ENCODE results near the gene SH3BP4.

Gene SH3BP4

DNA sequence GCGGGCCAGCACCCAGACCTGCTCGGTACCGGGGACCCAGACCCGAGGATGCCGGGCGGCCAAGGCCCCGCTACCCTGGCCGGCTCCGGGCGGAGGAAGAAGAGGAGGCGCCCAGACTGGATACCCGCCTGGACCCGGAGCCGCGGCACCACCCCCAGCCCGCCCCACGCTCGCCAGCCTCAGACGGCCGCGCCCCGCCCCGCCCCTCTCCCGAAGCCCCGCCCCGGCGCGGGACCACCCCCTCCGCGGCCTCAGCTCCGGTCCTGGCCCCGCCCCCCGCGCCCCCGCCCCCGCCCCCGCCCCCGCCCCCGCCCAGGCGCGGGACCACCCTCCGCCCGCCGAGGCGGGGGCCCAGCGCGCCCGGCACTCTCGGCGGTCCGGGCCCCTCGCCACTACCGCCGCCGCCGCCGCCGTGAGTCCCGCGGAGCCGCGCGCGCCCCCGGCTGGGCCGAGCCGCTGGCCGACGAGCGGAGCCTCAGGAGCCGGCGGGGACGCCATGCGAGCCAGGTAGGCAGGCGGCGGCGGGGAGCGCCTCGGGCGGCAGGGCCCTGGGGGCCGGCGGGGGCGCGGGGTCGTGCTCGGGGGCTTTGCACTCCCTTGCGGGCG, at the start of gene SH3BP4:
Gene SH3BP4, plus strand, starts transcription at position 354 of the 606 bp plus-strand sequence. CDS start 82,986 bp downstream, outside the sequence.
- DNase-seq (ENCODE audit: low read depth in 2 of 2): peak; percentile 2 to 48

DNA sequence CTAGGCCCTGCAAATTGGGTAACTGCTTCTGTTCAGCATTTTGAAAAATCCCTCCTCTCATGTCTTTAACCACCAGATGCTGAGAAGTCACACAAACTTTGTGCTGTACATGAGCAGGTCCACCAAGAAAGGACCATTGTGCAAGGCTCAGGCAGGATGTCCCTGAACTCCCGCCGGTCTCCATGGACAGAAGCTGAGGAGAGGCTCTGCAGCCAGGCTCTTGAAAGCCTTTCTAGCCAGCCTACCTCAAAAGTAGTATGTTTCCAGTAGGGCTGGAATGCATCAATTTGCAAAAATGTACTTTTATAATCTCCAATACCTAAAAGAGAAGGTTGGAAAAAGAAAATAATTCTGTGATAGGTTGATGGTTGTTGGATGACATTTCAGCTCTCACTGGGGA, 47.0 kb upstream of the SH3BP4 start:
- no peak for DNase-seq (ENCODE audit: low read depth in 2 of 2)

GRCh38 chr2:234905547-234906265, 46.1 kb upstream of the SH3BP4 start:
- DNase-seq (ENCODE audit: low read depth in 2 of 2): no peak

DNA sequence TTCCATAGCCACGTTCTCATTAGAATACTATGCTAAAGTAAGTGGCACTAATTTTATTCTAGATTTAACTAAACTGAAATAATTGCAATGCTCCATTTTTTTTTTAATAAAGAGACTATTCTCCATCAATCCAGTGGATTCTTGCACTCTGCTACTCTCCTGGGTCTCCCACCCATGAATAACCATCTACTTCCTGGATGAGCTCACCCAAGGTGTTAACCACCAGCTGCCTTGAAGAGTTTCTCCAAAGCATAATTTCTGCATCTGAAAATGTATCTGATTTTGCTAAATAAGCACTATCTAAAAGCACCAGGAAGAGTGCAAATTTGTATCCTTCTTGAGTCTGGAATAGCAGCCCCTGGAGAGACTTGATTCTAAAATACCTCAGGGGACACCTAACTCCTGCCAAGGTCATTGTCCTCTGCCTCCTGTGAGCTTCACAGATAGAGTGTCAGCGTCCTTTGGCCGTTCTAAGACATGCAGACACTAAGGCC, 41.6 kb upstream of the SH3BP4 start:
- no peak for DNase-seq (ENCODE audit: low read depth in 2 of 2)

DNA sequence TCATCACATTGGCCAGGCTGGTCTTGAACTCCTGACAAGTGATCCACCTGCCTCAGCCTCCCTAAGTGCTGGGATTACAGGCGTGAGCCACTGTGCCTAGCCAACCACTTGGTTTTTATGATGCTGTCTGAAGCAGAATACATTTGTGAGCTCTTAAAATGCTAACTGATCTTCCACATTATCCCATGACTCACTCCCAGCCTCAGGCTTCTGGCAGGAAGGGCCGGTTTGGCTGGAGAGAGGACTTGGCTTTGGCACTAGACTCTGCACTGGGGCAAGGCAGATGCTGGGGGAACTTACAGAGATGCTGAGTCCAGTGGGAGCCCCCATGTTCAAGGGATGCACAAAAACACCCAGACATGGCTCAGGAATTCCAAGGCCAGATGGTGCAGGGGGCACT, 40.5 kb upstream of the SH3BP4 start:
- no peak for DNase-seq (ENCODE audit: low read depth in 2 of 2)

- no peak for DNase-seq (ENCODE audit: low read depth in 2 of 2)
Observed at GRCh38 chr2:234912437-234912836, 39.4 kb upstream of the SH3BP4 start.

- no peak for DNase-seq (ENCODE audit: low read depth in 2 of 2)
Observed at GRCh38 chr2:234913208-234913626, 38.6 kb upstream of the SH3BP4 start.

DNA sequence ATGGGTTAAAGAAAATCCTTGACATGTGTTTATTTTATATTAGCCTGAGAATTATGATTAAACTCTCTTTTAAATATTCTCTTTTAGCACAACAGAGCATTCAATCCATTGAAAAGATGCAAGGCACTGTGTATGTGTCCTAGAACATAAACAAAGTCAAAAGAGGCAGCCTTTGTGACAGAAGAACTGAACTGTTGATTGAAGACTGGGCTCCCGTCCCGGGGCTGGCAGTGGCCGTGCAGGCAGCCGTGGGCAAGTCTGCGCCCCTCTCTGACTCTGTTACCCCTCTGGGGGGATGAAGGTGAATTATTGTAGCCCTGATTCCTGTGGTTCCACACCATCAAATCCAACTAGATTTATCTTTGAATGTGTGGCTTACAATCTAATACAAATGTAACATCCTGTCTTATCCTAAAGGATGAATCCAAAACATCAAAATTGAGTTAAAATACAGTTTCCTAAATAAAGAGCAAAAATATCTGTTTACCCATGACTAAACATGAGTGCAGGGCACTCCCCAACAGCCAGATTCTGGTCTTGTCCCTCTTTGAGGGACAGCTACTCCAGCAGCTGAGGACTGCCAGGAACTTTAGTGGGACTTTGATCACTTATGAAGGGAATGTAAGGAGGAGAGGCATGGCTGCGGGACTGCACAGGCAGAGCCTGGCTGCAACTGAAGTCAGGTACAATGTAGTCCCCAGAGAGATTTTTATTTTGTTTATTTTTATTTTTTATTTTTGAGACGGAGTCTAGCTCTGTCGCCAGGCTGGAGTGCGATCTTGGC, 37.3 kb upstream of the SH3BP4 start:
- DNase-seq (ENCODE audit: low read depth in 2 of 2): no peak

GRCh38 chr2:234916674-234917073, 35.1 kb upstream of the SH3BP4 start:
- no peak for DNase-seq (ENCODE audit: low read depth in 2 of 2)

- DNase-seq (ENCODE audit: low read depth in 2 of 2): no peak
Observed at GRCh38 chr2:234917211-234917975, 34.4 kb upstream of the SH3BP4 start.

GRCh38 chr2:234919711-234920110, 32.1 kb upstream of the SH3BP4 start:
- no peak for DNase-seq (ENCODE audit: low read depth in 2 of 2)

DNA sequence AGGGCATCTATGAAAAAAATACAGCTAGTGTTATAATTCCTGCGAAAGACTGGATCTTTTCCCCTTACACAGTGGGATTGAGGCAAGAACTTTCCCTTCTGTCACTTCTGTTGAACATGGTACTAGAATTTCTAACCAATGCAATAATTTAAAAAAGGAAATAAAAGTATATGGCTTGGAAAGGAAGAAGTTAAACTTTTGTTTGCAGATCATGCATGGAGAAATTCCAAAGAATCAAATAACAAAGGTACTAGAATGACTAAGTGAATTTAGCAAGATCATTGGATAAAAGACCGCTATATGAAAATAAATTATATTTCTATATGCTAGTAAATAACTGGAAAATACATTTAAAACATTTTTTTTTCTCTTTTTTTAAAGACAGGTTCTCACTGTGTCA, 31.0 kb upstream of the SH3BP4 start:
- DNase-seq (ENCODE audit: low read depth in 2 of 2): no peak

DNA sequence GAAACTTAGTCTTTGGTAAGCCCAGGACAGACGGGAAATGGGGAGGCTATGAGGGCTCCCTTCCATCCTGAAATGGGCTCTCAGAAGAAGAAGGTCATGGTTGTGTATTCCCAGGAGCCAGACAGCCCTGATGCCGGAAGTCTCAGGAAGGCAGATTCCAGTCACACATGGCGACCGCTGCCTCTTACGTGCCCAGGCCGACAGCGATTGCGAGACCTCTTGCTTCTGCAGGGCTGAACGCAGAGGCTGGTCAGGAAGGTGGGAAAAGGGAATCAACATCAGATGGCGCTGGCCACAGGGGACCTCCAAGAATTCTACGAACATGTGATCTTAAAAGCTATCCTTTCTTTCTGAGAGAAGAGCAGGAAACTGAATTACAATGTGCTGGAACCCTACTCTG, 22.8 kb upstream of the SH3BP4 start:
- no peak for DNase-seq (ENCODE audit: low read depth in 2 of 2)

DNA sequence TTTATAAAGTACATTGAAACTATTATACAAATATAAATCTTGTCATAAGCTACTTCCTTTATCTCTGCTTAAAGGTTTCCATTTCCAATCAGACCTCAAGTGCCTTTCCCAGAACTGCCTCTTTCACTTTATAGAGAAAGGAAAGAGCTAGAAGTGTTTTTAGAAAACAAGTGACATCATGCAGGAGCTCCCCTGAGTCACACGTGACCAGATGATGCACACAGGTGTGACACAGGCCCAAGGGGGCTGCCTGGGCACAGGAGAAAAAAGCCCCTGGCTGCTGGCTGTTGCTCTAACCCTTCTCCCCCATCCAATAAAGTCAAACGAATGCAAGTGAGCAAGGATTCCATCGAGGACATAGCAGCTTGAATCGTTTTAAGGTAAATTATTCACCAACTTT, 21.4 kb upstream of the SH3BP4 start:
- no peak for DNase-seq (ENCODE audit: low read depth in 2 of 2)

GRCh38 chr2:234931371-234931770, 20.4 kb upstream of the SH3BP4 start:
- no peak for DNase-seq (ENCODE audit: low read depth in 2 of 2)

DNA sequence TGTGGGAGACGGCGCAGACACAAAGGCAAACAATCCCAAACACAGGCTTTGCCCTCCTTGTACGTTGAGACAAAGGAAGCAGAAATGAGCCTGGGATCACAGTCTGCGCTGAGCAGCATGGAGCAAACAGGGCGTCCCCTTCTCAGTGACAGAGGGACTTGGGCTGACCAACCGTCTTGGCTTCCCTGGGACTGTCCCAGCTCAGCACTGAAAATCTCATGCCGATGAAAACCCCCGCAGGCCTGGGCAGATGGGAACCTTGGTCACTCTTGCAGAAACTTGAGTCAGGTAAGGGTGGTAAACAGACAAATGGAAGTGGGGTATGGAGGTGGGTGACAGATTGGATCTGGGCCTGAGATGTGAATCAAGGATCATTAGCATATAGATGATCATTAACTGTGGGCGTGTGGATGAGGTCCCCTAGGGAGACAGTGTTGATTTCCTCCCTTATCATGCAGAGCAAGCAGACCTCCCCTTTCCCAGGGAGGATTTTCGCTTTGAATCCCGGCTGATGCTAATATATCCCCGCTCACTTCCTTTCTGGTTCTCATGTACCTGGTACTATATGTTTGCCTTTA, 19.1 kb upstream of the SH3BP4 start:
- DNase-seq (ENCODE audit: low read depth in 2 of 2): no peak

GRCh38 chr2:234935311-234935710, 16.5 kb upstream of the SH3BP4 start:
- DNase-seq (ENCODE audit: low read depth in 2 of 2): no peak

- DNase-seq (ENCODE audit: low read depth in 2 of 2): no peak
Observed at GRCh38 chr2:234939576-234939975, 12.2 kb upstream of the SH3BP4 start.

DNA sequence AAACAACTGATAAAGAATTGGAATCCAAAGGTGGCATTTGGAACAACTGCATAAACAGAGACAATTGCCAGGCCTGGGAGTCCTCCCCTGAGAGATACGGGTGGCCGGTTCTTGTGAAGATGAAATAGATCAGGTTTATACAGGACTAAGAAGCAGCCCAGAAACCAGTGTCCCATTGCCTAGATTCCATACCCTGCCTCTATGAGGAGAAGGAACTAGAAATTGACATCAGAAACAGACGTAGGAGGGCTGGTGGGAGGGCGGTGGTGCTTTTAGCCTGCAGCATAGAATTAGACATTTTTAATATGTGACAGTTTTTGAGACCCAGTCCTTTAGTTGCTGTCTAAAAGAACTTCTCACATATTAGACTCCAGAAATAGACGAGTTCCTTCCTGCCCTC, 11.8 kb upstream of the SH3BP4 start:
- DNase-seq (ENCODE audit: low read depth in 2 of 2): no peak

GRCh38 chr2:234940527-234940926, 11.3 kb upstream of the SH3BP4 start:
- DNase-seq (ENCODE audit: low read depth in 2 of 2): no peak

DNA sequence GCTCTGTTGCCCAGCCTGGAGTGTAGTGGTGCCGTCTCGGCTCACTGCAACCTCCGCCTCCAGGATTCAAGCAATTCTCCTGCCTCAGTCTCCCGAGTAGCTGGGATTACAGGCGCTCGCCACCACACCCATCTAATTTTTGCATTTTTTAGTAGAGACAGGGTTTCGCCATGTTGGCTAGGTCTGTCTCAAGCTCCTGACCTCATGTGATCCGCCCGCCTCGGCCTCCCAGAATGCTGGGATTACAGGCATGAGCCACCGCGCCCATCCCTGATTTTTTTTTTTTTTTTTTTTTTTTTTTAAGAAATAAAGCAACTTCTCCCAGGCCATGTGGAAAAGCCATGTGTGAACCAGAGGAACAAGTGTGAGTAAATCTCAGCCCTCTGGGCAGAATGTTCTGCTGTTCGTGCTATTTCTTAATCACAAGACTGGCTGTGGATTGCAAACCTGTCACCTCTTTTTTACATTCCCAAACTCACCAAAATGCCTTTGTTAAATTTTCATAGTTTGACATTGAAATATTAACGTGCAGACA, 6.4 kb upstream of the SH3BP4 start:
- no peak for DNase-seq (ENCODE audit: low read depth in 2 of 2)
